ENCODE results near the gene CTNND1.

GRCh38 chr11:57815877-57816276, 54.3 kb downstream of the CTNND1 start:
- TF ChIP-seq MAX (IDR thresholded peaks at IDR 0.05; ENCODE audit: low read depth, low read length) (no peak), YY1 (IDR thresholded peaks at IDR 0.05; ENCODE audit: low read depth, low read length) (no peak), SP1 (IDR thresholded peaks at IDR 0.05; ENCODE audit: low read depth, low read length) (no peak), BHLHE40 (IDR thresholded peaks at IDR 0.05; ENCODE audit: borderline replicate concordance in 1 of 2, low read depth in 2 of 2, low read length in 1 of 2) (no peak), ETV6 (conservative IDR thresholded peaks at IDR 0.05 in 1 of 2, IDR thresholded peaks at IDR 0.05 in 1 of 2; ENCODE audit: borderline replicate concordance in 1 of 2, low read depth in 1 of 2) (no peak), ZSCAN29 (IDR thresholded peaks at IDR 0.05) (no peak), NFYB (IDR thresholded peaks at IDR 0.05; ENCODE audit: insufficient read depth, low read depth, low read length) (no peak), GABPA (IDR thresholded peaks at IDR 0.05; ENCODE audit: low read depth) (no peak)
- TF ChIP-seq, protein P1, sequence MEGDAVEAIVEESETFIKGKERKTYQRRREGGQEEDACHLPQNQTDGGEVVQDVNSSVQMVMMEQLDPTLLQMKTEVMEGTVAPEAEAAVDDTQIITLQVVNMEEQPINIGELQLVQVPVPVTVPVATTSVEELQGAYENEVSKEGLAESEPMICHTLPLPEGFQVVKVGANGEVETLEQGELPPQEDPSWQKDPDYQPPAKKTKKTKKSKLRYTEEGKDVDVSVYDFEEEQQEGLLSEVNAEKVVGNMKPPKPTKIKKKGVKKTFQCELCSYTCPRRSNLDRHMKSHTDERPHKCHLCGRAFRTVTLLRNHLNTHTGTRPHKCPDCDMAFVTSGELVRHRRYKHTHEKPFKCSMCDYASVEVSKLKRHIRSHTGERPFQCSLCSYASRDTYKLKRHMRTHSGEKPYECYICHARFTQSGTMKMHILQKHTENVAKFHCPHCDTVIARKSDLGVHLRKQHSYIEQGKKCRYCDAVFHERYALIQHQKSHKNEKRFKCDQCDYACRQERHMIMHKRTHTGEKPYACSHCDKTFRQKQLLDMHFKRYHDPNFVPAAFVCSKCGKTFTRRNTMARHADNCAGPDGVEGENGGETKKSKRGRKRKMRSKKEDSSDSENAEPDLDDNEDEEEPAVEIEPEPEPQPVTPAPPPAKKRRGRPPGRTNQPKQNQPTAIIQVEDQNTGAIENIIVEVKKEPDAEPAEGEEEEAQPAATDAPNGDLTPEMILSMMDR (IDR thresholded peaks at IDR 0.05 in 2 of 3, conservative IDR thresholded peaks at IDR 0.05 in 1 of 3; ENCODE audit: control insufficient read depth in 2 of 3, extremely low read depth in 1 of 3, insufficient read depth in 1 of 3, low read depth in 3 of 3, low read length in 3 of 3): no peak
- TF ChIP-seq, protein P2, sequence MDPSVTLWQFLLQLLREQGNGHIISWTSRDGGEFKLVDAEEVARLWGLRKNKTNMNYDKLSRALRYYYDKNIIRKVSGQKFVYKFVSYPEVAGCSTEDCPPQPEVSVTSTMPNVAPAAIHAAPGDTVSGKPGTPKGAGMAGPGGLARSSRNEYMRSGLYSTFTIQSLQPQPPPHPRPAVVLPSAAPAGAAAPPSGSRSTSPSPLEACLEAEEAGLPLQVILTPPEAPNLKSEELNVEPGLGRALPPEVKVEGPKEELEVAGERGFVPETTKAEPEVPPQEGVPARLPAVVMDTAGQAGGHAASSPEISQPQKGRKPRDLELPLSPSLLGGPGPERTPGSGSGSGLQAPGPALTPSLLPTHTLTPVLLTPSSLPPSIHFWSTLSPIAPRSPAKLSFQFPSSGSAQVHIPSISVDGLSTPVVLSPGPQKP (IDR thresholded peaks at IDR 0.05; ENCODE audit: low read depth, low read length): no peak

All from GM12878 (cell line).